Pancreas (tissue), 10 donors: ENCODE results near the gene RAI2. TPM values are rescaled to one million over a fixed set of nuclear protein-coding genes. Genes with fewer than 3 reads are reported as not detected.

Experiments
- ATAC-seq, 4 donors: fragments of 200-7000 bp; cut with Tn5 transposase; one replicate each; pipeline versions ENCODE4 v1.8.0 to v1.9.1; 2020; ENCODE audit warnings: mild to moderate bottlenecking in 4 of 4, moderate library complexity in 4 of 4
- DNase-seq, 6 donors: peaks; one replicate each; pipeline ENCODE4 v3.0.0-alpha.2; 2020
- FAIRE-seq: peaks from 2 replicates; lab custom pipeline; 2012; peaks lifted over from hg19 to GRCh38; lab: Jason Lieb, UNC
- H3K27ac ChIP-seq, 4 donors: fragments of 200-600 bp; sonication (generic); 1 replicate in 3 of 4; 2 replicates in 1 of 4; pipeline versions ENCODE4 v1.5.0 to v1.8.0; 2020
- H3K27me3 ChIP-seq, 4 donors: fragments of 200-600 bp; one replicate each; pipeline ENCODE4 v1.8.0; 2021
- H3K36me3 ChIP-seq, 3 donors: fragments of 200-600 bp; sonication (generic) in 1 of 3; one replicate each; pipeline versions ENCODE4 v1.5.0 to v1.8.0; 2020 to 2021
- H3K4me1 ChIP-seq, 3 donors: fragments of 200-600 bp; one replicate each; pipeline ENCODE4 v1.8.0; 2021
- H3K4me3 ChIP-seq, 4 donors: fragments of 200-600 bp; sonication (generic) in 2 of 4; one replicate each; pipeline versions ENCODE4 v1.5.0 to v1.8.0; 2020 to 2021
- H3K9me3 ChIP-seq, 4 donors: fragments of 200-600 bp; one replicate each; pipeline ENCODE4 v1.8.0; 2021
- CTCF ChIP-seq, 4 donors: fragments of 200-600 bp; sonication (generic) in 3 of 4; IDR thresholded peaks; one replicate each; pipeline versions ENCODE4 v1.5.0 to v1.8.0; 2021; ENCODE audit warnings: antibody characterized with exemption in 4 of 4
- WGBS, 2 donors: extraction: QIAGEN DNeasy Blood & Tissue Kit; methylation state at CpG; one replicate each; pipeline ENCODE4 v1.1.7; 2013; 5-methylcytosine and 5-hydroxymethylcytosine counted together
- intact Hi-C, 3 donors: fragments of 100-400 bp; cut with DNase I; formaldehyde crosslinking; loops; one replicate each; pipeline versions ENCODE4 v1.11.1 to v1.14.2; 2022
- polyA plus RNA-seq, 2 donors: library from polyadenylated mRNA; stranded (reverse); fragments of 200-250 nt; gene quantifications; one replicate each; pipeline ENCODE4 v1.2.3, GENCODE V29; 2013
- total RNA-seq, 6 donors: library from RNA; stranded (reverse); fragmentation: NEBNext Ultra II Directional in 4 of 6; extraction: Animal tissue kit (Norgen Biotek cat#: 25700) in 4 of 6; gene quantifications; one replicate each; pipeline versions ENCODE4 v1.2.1 to v1.2.4, GENCODE V29; 2021 to 2023
- donor health status: healthy with polysubstance abuse.
- donor health status: DM: no; HTN: no; CAD: no; lungs with moderate emphysema.
- donor health status: DM: no; HTN: no; CAD: no.
- donor health status: control.
- donor health status: control.
- donor health status: Bipolar disorder and iron deficiency.
- donor health status: DM: yes; HTN: yes; CAD: no.
- donor health status: DM: no; HTN: no; CAD: no.
- donor health status: DM: no; HTN: no; CAD: no.
- donor health status: DM: yes; HTN: yes; CAD: no.

The RAI2 gene
- total and polyA plus RNA-seq, 8 donors: 5.2 to 14.7 (median 7.2) TPM

- Histone ChIP-seq H3K4me3 (no peak overlapping the region), H3K36me3 (no peaks in the 10 kb centered on the region), H3K9me3 (no peaks in the 10 kb centered on the region), H3K27ac (no peak overlapping the region), H3K4me1 (no peaks in the 10 kb centered on the region), H3K27me3 (no peaks in the 10 kb centered on the region)
- no peak for TF ChIP-seq CTCF (IDR thresholded peaks at IDR 0.05)
- 58 to 77% methylated on average over 2 of the region's 2 CpGs for WGBS, 2 donors
- ATAC-seq (no peak), FAIRE-seq (no peak), DNase-seq (no peak)
- intact Hi-C loops: no loop called here
Measured at GRCh38 chrX:17758382-17758781, 102.7 kb downstream of the RAI2 start.

GRCh38 chrX:17750436-17750835 is 110.7 kb downstream of the RAI2 start:
- peaks cover 0 to 2% (median 0%) of the 10 kb centered on the region in 3 donors for H3K36me3 ChIP-seq
- no peaks in the 10 kb centered on the region for H3K9me3 ChIP-seq
- 62 to 82% methylated on average over 3 of the region's 3 CpGs for WGBS, 2 donors
- H3K27ac ChIP-seq: no peak overlapping the region
- DNase-seq: no peak
- H3K4me1 ChIP-seq: peaks cover 0 to 5% (median 3%) of the 10 kb centered on the region in 3 donors
- intact Hi-C loops: no loop called here
- no peaks in the 10 kb centered on the region for H3K27me3 ChIP-seq
- no peak for TF ChIP-seq CTCF (IDR thresholded peaks at IDR 0.05)
- no peak for ATAC-seq
- no peak overlapping the region for H3K4me3 ChIP-seq
- FAIRE-seq: no peak

Other genes starting within 250 kb of the RAI2 start
- gene SCML1, start 123.8 kb downstream of the RAI2 start, total RNA-seq: 1 to 10 TPM; 3.8 to 6.1 (median 4.6) TPM
- 10 to 100 TPM; 10.0 to 15.5 TPM for gene SCML1, start 123.8 kb downstream of the RAI2 start, polyA plus RNA-seq